NT2/D1 (cell line): ENCODE data around the gene GIT2.

Source experiments
- SUZ12 ChIP-seq: IDR thresholded peaks from 2 replicates; pipeline ENCODE4 v1.6.1; 2011; ENCODE audit not compliant: insufficient read length, insufficient read depth; ENCODE audit errors: extremely low read depth
- YY1 ChIP-seq: IDR thresholded peaks from 2 replicates; pipeline ENCODE4 v1.6.1; 2011; ENCODE audit not compliant: insufficient read length, insufficient read depth
- ZNF274 ChIP-seq: IDR thresholded peaks from 2 replicates; pipeline ENCODE4 v1.6.1; 2011; ENCODE audit warnings: mild to moderate bottlenecking, low read depth, low read length

GRCh38 chr12:109926016-109926415 is 70.2 kb downstream of the GIT2 start:
- TF ChIP-seq ZNF274: no peak
- TF ChIP-seq YY1: no peak
- no peak for TF ChIP-seq SUZ12
